ENCODE results near the gene ERN1.

ERN1 gene

GRCh38 chr17:64111831-64112230, 18.1 kb downstream of the ERN1 start:
- no peak for DNase-seq (ENCODE audit: low spot score)

- DNase-seq (ENCODE audit: low spot score), result no peak
These were observed 19.4 kb downstream of the ERN1 start for GRCh38 chr17:64110379-64111152.

GRCh38 chr17:64109400-64109799, 20.5 kb downstream of the ERN1 start:
- no peak for DNase-seq (ENCODE audit: low spot score)

GRCh38 chr17:64107500-64108236, 22.3 kb downstream of the ERN1 start:
- DNase-seq (ENCODE audit: low spot score), result no peak

- DNase-seq (ENCODE audit: low spot score), result no peak
These were observed 23.0 kb downstream of the ERN1 start for GRCh38 chr17:64106918-64107317.

- no peak for DNase-seq (ENCODE audit: low spot score)
These were observed 26.3 kb downstream of the ERN1 start for GRCh38 chr17:64103391-64104364.

- no peak for DNase-seq (ENCODE audit: low spot score)
These were observed 27.1 kb downstream of the ERN1 start for GRCh38 chr17:64102627-64103390.

GRCh38 chr17:64099543-64099942, 30.4 kb downstream of the ERN1 start:
- no peak for DNase-seq (ENCODE audit: low spot score)

GRCh38 chr17:64097196-64097936, 32.6 kb downstream of the ERN1 start:
- DNase-seq (ENCODE audit: low spot score), result no peak

GRCh38 chr17:64096037-64096436, 33.9 kb downstream of the ERN1 start:
- no peak for DNase-seq (ENCODE audit: low spot score)

- DNase-seq (ENCODE audit: low spot score), result no peak
These were observed 34.6 kb downstream of the ERN1 start for GRCh38 chr17:64095144-64095882.

GRCh38 chr17:64094412-64094811, 35.5 kb downstream of the ERN1 start:
- no peak for DNase-seq (ENCODE audit: low spot score)

- DNase-seq (ENCODE audit: low spot score), result no peak
These were observed 36.9 kb downstream of the ERN1 start for GRCh38 chr17:64092952-64093451.

GRCh38 chr17:64092113-64092512, 37.8 kb downstream of the ERN1 start:
- DNase-seq (ENCODE audit: low spot score), result no peak

GRCh38 chr17:64091571-64091970, 38.4 kb downstream of the ERN1 start:
- DNase-seq (ENCODE audit: low spot score), result no peak

- DNase-seq (ENCODE audit: low spot score), result no peak
These were observed 38.8 kb downstream of the ERN1 start for GRCh38 chr17:64091116-64091515.

- no peak for DNase-seq (ENCODE audit: low spot score)
These were observed 39.8 kb downstream of the ERN1 start for GRCh38 chr17:64090144-64090543.

- DNase-seq (ENCODE audit: low spot score), result no peak
These were observed 42.5 kb downstream of the ERN1 start for GRCh38 chr17:64087252-64088005.

GRCh38 chr17:64085650-64086005, 44.3 kb downstream of the ERN1 start:
- no peak for DNase-seq (ENCODE audit: low spot score)
